CD14-positive monocyte (primary cell): ENCODE data around the gene EP400. TPM values are rescaled to one million over a fixed set of nuclear protein-coding genes. Genes with fewer than 3 reads are reported as not detected.

ENCODE experiments used
- DNase-seq, 3 donors: peaks; one replicate each; pipeline ENCODE4 v3.0.0-alpha.2; 2011 to 2022
- H2AFZ ChIP-seq: 2 replicates; pipeline ENCODE4 v1.6.0; 2012; ENCODE audit warnings: mild to moderate bottlenecking, low read depth, low read length, inconsistent platforms; ENCODE audit not compliant: insufficient read depth, poor library complexity, severe bottlenecking
- H3K27ac ChIP-seq, 2 donors: 1 replicate in 1 of 2; 2 replicates in 1 of 2; pipeline ENCODE4 v1.5.1; 2012 to 2013; ENCODE audit warnings: low read length in 2 of 2, control low read depth in 1 of 2, inconsistent platforms in 1 of 2, low read depth in 1 of 2, mild to moderate bottlenecking in 1 of 2
- H3K27me3 ChIP-seq, 2 donors: one replicate each; pipeline versions ENCODE4 v1.6.0 to v1.6.1; 2011 to 2013; ENCODE audit warnings: low read length in 2 of 2; ENCODE audit not compliant: control insufficient read depth in 2 of 2, insufficient read depth in 2 of 2
- H3K36me3 ChIP-seq, 2 donors: replicated peaks in 1 of 2; 1 replicate in 1 of 2; 2 replicates in 1 of 2; pipeline versions ENCODE4 v1.5.1 to v1.6.1; 2012 to 2013; ENCODE audit warnings: low read length in 2 of 2, control low read depth in 1 of 2, inconsistent platforms in 1 of 2, mild to moderate bottlenecking in 1 of 2; ENCODE audit not compliant: insufficient read depth in 2 of 2, control insufficient read depth in 1 of 2
- H3K4me1 ChIP-seq, 2 donors: 1 replicate in 1 of 2; 2 replicates in 1 of 2; pipeline versions ENCODE4 v1.5.1 to v1.6.1; 2012 to 2013; ENCODE audit warnings: low read length in 2 of 2, control low read depth in 1 of 2, inconsistent platforms in 1 of 2, mild to moderate bottlenecking in 1 of 2, moderate library complexity in 1 of 2; ENCODE audit not compliant: insufficient read depth in 2 of 2, control insufficient read depth in 1 of 2
- H3K4me2 ChIP-seq: replicated peaks from 2 replicates; pipeline ENCODE3; 2012; ENCODE audit warnings: low read length, moderate library complexity, mild to moderate bottlenecking; ENCODE audit not compliant: poor library complexity, severe bottlenecking; ENCODE audit errors: extremely low read depth
- H3K4me3 ChIP-seq, 3 experiments: fragments of 200-600 bp in 1 of 3; sonication (generic) in 1 of 3; replicated peaks in 1 of 3; 1 replicate in 2 of 3; 2 replicates in 1 of 3; pipeline ENCODE4 v1.5.1; 2011 to 2013; ENCODE audit warnings: low read length in 3 of 3, mild to moderate bottlenecking in 3 of 3, control low read depth in 2 of 3, low read depth in 2 of 3, inconsistent platforms in 1 of 3, moderate library complexity in 1 of 3
- H3K79me2 ChIP-seq: 2 replicates; pipeline ENCODE4 v1.6.0; 2012; ENCODE audit warnings: mild to moderate bottlenecking, control low read depth, inconsistent platforms, low read length, moderate library complexity; ENCODE audit not compliant: insufficient read depth
- H3K9ac ChIP-seq: 2 replicates; pipeline ENCODE4 v1.6.0; 2017; ENCODE audit warnings: low read length, mild to moderate bottlenecking; ENCODE audit not compliant: insufficient read depth, poor library complexity, severe bottlenecking
- H3K9me3 ChIP-seq, 2 donors: replicated peaks in 1 of 2; 1 replicate in 1 of 2; 2 replicates in 1 of 2; pipeline versions ENCODE4 v1.5.1 to v1.6.1; 2012 to 2013; ENCODE audit warnings: low read length in 2 of 2, control low read depth in 1 of 2; ENCODE audit not compliant: control insufficient read depth in 1 of 2, insufficient read depth in 1 of 2
- H4K20me1 ChIP-seq: 2 replicates; pipeline ENCODE4 v1.6.0; 2012; ENCODE audit warnings: mild to moderate bottlenecking, low read length, control low read depth, moderate library complexity; ENCODE audit not compliant: insufficient read depth
- H3K27ac Mint-ChIP-seq, 7 donors: one replicate each; pipeline ENCODE4 v1.8.0; 2020; ENCODE audit warnings: mild to moderate bottlenecking in 7 of 7, mixed read lengths in 7 of 7, moderate library complexity in 6 of 7, inconsistent platforms in 2 of 7
- H3K27me3 Mint-ChIP-seq, 3 donors: one replicate each; pipeline ENCODE4 v1.8.0; 2021 to 2022; ENCODE audit warnings: low read depth in 3 of 3, mild to moderate bottlenecking in 3 of 3, mixed read lengths in 3 of 3, moderate library complexity in 3 of 3, inconsistent platforms in 1 of 3
- H3K36me3 Mint-ChIP-seq, 2 donors: one replicate each; pipeline ENCODE4 v1.8.0; 2020; ENCODE audit warnings: mixed read lengths in 2 of 2, inconsistent platforms in 1 of 2, mild to moderate bottlenecking in 1 of 2
- H3K4me1 Mint-ChIP-seq: one replicate; pipeline ENCODE4 v1.8.0; 2020; ENCODE audit warnings: mild to moderate bottlenecking, mixed read lengths
- H3K4me3 Mint-ChIP-seq, 2 donors: one replicate each; pipeline ENCODE4 v1.8.0; 2020; ENCODE audit warnings: mild to moderate bottlenecking in 2 of 2, mixed read lengths in 2 of 2, moderate library complexity in 1 of 2
- H3K9me3 Mint-ChIP-seq, 7 donors: one replicate each; pipeline ENCODE4 v1.8.0; 2020 to 2022; ENCODE audit warnings: mixed read lengths in 7 of 7, mild to moderate bottlenecking in 6 of 7, moderate library complexity in 6 of 7, inconsistent platforms in 2 of 7
- CTCF ChIP-seq: fragments of 200-600 bp; IDR thresholded peaks from one replicate; pipeline ENCODE4 v1.8.0; 2022; ENCODE audit warnings: antibody characterized with exemption, mild to moderate bottlenecking
- WGBS: methylation state at CpG from one replicate; pipeline ENCODE4 v1.1.5; 2013; ENCODE audit warnings: missing lambda C conversion rate; ENCODE audit not compliant: insufficient coverage; 5-methylcytosine and 5-hydroxymethylcytosine counted together
- intact Hi-C, 2 donors: fragments of 100-400 bp; cut with micrococcal nuclease; formaldehyde crosslinking; loops; one replicate each; pipeline versions ENCODE4 v1.15.0 to v1.15.1; 2023
- polyA plus RNA-seq, 3 donors: library from polyadenylated mRNA; depleted of rRNA in 1 of 3; unstranded in 2 of 3; stranded (reverse) in 1 of 3; fragments of 300-500 nt in 2 of 3; fragments of >200 nt in 1 of 3; fragmentation: Illumina TruSeq in 2 of 3; gene quantifications; 1 replicate in 2 of 3; 2 replicates in 1 of 3; pipeline ENCODE4 v1.2.3, GENCODE V29; 2012 to 2021

The EP400 gene
- polyA plus RNA-seq, 3 donors: 0.65 to 12.1 (median 0.81) TPM

DNA sequence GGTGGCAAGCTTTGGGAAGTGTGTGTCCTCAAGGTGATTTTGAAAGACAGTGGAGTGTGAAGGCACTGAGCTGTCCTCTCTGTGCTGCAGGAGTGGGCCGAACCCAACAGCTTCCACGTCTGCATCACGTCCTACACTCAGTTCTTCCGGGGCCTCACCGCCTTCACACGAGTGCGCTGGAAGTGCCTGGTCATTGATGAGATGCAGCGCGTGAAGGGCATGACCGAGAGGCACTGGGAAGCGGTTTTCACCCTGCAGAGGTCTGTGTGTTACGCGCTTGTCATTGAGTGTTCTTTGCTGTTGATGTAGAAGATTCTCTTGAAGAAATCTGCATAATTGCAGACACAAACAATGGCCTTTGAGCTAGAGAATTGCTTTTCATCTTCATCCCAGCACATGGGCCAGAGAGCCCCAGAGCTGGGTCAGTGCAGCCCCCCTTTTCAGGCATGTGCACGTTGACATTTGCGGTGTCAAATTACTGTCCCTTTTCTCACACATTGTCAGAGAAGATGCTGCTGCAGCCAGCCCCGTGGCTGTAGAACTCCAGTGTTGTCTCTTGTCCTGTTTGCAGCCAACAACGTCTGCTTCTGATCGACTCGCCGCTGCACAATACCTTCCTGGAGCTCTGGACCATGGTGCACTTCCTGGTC lies 63.3 kb downstream of the EP400 start:
- Mint-ChIP-seq H3K36me3 (peaks cover 88 to 97% of the 10 kb centered on the region in 2 donors), H3K9me3 (no peaks in the 10 kb centered on the region), H3K27ac (no peak overlapping the region), H3K4me1 (no peaks in the 10 kb centered on the region), H3K4me3 (no peak overlapping the region), H3K27me3 (no peaks in the 10 kb centered on the region)
- Histone ChIP-seq H3K4me2 (no peak overlapping the region), H3K9me3 (no peaks in the 10 kb centered on the region), H3K27me3 (no peaks in the 10 kb centered on the region), H3K27ac (no peak overlapping the region), H4K20me1 (no peaks in the 10 kb centered on the region), H3K79me2 (no peaks in the 10 kb centered on the region), H3K9ac (no peak overlapping the region), H3K4me3 (no peak overlapping the region), H3K36me3 (peaks cover 88 to 98% of the 10 kb centered on the region in 2 donors), H2AFZ (no peak overlapping the region), H3K4me1 (no peaks in the 10 kb centered on the region)
- intact Hi-C loops: no loop called here
- WGBS: 96% methylated on average over 18 of the region's 20 CpGs
- TF ChIP-seq CTCF: no peak
- DNase-seq: no peak

GRCh38 chr12:132014092-132014914 lies 64.6 kb downstream of the EP400 start:
- H3K27me3 Mint-ChIP-seq: no peaks in the 10 kb centered on the region
- Histone ChIP-seq H3K4me1 (no peaks in the 10 kb centered on the region), H3K36me3 (peaks cover 92 to 98% of the 10 kb centered on the region in 2 donors), H3K27me3 (no peaks in the 10 kb centered on the region), H3K4me2 (no peak overlapping the region), H3K4me3 (no peak overlapping the region), H3K9ac (no peak overlapping the region), H3K79me2 (no peaks in the 10 kb centered on the region), H3K9me3 (no peaks in the 10 kb centered on the region), H3K27ac (no peak overlapping the region), H4K20me1 (no peaks in the 10 kb centered on the region), H2AFZ (no peak overlapping the region)
- H3K9me3 Mint-ChIP-seq: no peaks in the 10 kb centered on the region
- peaks cover 90 to 98% of the 10 kb centered on the region in 2 donors for H3K36me3 Mint-ChIP-seq
- no peak for TF ChIP-seq CTCF
- H3K4me3 Mint-ChIP-seq: no peak overlapping the region
- H3K4me1 Mint-ChIP-seq: no peaks in the 10 kb centered on the region
- intact Hi-C loops: no loop called here
- DNase-seq: no peak
- peak overlapping the region in 1 of 7 donors; percentile 37 for H3K27ac Mint-ChIP-seq
- 97% methylated on average over 15 of the region's 22 CpGs for WGBS
